AG08395 (cell line): Measurements from ENCODE around the gene HAPSTR1.
"Not testable (repeated sequence)": the region's sequence is repeated elsewhere in the genome, so short reads cannot be mapped to it uniquely, and the experiment has no call there.

Experiments used
- DNase-seq: peaks from one replicate; pipeline ENCODE4 v3.0.0; 2012; ENCODE audit warnings: mixed read lengths, low spot score

Gene HAPSTR1

GRCh38 chr16:9090960-9091866 lies at the start of gene HAPSTR1:
Gene HAPSTR1, plus strand, starts transcription at chr16:9091644. Its CDS starts 401 bp downstream, at chr16:9092045.
- peak; percentile 99 for DNase-seq

- DNase-seq = no peak
These were observed 48.9 kb upstream of the HAPSTR1 start for GRCh38 chr16:9042533-9042932.

GRCh38 chr16:9042964-9043680 lies 48.3 kb upstream of the HAPSTR1 start:
- peak; percentile 80 for DNase-seq

- DNase-seq = not testable (repeated sequence)
These were observed 45.9 kb upstream of the HAPSTR1 start for GRCh38 chr16:9045562-9045961.

GRCh38 chr16:9046667-9047055 lies 44.8 kb upstream of the HAPSTR1 start:
- DNase-seq = no peak

- DNase-seq = peak; percentile 98
These were observed 43.6 kb upstream of the HAPSTR1 start for GRCh38 chr16:9047689-9048301.

- no peak for DNase-seq
These were observed 43.1 kb upstream of the HAPSTR1 start for GRCh38 chr16:9048302-9048700.

- DNase-seq = no peak
These were observed 42.2 kb upstream of the HAPSTR1 start for GRCh38 chr16:9049241-9049640.

- DNase-seq = no peak
These were observed 41.2 kb upstream of the HAPSTR1 start for GRCh38 chr16:9050102-9050830.

- peak; percentile 44 for DNase-seq
These were observed 38.3 kb upstream of the HAPSTR1 start for GRCh38 chr16:9053006-9053601.

GRCh38 chr16:9054460-9054859 lies 37.0 kb upstream of the HAPSTR1 start:
- DNase-seq = no peak

GRCh38 chr16:9055115-9055514 lies 36.3 kb upstream of the HAPSTR1 start:
- DNase-seq = no peak

GRCh38 chr16:9055661-9056060 lies 35.8 kb upstream of the HAPSTR1 start:
- peak; percentile 31 for DNase-seq

- no peak for DNase-seq
These were observed 35.4 kb upstream of the HAPSTR1 start for GRCh38 chr16:9056061-9056460.

GRCh38 chr16:9058211-9058610 lies 33.2 kb upstream of the HAPSTR1 start:
- no peak for DNase-seq

GRCh38 chr16:9060225-9060624 lies 31.2 kb upstream of the HAPSTR1 start:
- no peak for DNase-seq

- no peak for DNase-seq
These were observed 30.1 kb upstream of the HAPSTR1 start for GRCh38 chr16:9061358-9061813.

- DNase-seq = no peak
These were observed 29.1 kb upstream of the HAPSTR1 start for GRCh38 chr16:9062301-9062700.

GRCh38 chr16:9065077-9065476 lies 26.4 kb upstream of the HAPSTR1 start:
- no peak for DNase-seq

- DNase-seq = no peak
These were observed 22.6 kb upstream of the HAPSTR1 start for GRCh38 chr16:9068886-9069285.

GRCh38 chr16:9070254-9070653 lies 21.2 kb upstream of the HAPSTR1 start:
- DNase-seq = no peak

GRCh38 chr16:9071377-9071776 lies 20.1 kb upstream of the HAPSTR1 start:
- DNase-seq = no peak
